GM11168 (cell line): Measurements from ENCODE around the gene UBTF.

Experiments
- in situ Hi-C: fragments of 300-500 bp; cut with MboI; formaldehyde crosslinking; loops from one replicate; pipeline ENCODE4 v1.12.0; 2022; ENCODE audit warnings: low sequenced_read_pairs; ENCODE audit not compliant: unreplicated experiment

The UBTF gene

GRCh38 chr17:44178133-44178532, 41.3 kb downstream of the UBTF start:
- in situ Hi-C loops = no loop called here

GRCh38 chr17:44177640-44178039, 41.8 kb downstream of the UBTF start:
- in situ Hi-C loops = no loop called here

- in situ Hi-C loops = no loop called here
These were observed 42.6 kb downstream of the UBTF start for GRCh38 chr17:44176671-44177501.

- in situ Hi-C loops = no loop called here
These were observed 43.2 kb downstream of the UBTF start for GRCh38 chr17:44176257-44176656.

- in situ Hi-C loops = no loop called here
These were observed 45.0 kb downstream of the UBTF start for GRCh38 chr17:44174427-44174826.

DNA sequence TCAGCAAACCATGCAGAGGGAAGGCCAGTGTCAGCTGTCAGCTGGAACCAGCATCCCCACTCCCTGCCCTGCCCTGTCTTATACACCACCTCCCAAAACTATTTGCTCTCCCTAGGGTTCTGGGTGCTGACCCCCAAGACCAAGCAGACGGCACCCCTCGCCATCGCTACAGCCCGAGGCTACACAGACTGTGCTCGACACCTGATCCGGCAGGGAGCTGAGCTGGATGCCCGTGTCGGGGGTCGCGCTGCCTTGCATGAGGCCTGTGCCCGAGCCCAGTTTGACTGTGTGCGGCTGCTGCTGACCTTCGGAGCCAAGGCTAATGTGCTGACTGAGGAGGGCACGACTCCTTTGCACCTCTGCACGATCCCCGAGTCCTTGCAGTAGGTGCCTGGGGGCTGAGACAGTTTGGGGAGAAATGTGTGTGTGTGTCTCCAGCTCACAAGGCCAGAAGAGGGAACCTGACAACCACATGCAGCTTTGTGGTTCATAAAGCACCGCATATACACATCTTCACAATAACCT, 47.5 kb downstream of the UBTF start:
- in situ Hi-C loops = no loop called here

DNA sequence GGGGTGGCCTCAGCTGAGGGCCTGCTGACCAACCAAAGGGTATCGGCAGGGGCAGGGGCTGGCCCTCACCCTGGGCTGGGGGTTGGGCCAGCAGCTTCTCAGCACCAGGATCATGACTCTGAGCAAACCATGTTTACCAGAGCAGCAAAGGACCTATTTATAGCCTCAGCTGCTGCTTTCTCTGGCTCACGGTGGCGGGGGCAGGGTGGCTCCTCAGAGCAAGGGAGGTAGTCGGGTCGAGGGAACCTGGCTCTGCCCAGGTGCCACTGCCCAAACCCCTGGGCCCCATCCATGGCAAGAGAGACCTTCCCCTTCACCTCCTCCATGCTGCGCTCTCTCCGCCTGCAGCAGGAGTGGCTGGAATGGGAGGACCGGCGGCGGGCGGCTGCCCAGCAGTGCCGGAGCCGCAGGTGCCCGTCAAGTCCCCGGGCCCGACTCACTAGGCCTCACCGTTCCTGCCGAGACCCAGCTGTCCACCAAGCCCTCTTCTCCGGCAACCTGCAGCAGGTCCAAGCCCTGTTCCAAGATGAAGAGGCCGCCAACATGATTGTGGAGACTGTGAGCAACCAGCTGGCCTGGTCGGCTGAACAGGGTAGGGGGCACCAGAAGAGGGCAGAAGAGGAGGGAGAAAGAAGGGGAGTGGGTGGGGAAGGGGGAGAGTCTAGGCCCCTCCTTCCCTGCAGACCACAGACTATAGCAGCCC, 48.8 kb downstream of the UBTF start, which contains the start of gene ASB16:
ASB16 (plus strand) TSS at position 206 of the 703 bp plus-strand sequence; CDS start at position 292, 86 bp downstream.
- in situ Hi-C loops = no loop called here

GRCh38 chr17:44170135-44170498, 49.4 kb downstream of the UBTF start:
- in situ Hi-C loops = no loop called here

GRCh38 chr17:44167181-44167861, 52.2 kb downstream of the UBTF start:
- in situ Hi-C loops = no loop called here

DNA sequence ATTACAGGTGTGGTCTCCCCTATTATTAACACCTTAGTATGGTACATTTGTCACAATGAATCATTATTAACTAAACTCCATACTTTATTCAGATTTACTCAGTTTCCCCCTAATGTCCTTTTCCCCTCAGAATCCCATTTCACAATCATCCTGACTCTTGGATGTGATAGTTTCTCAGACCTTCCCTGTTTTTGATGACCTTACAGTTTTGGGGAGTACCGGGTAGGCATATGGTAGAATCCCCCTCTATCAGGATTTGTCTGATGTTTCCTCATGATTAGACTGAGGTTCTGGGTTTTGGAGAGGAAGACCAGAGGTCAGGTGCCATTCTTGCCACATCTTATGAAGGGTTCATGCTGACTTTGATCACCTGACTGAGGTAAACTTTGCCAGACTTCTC, 55.0 kb downstream of the UBTF start:
- in situ Hi-C loops = no loop called here

DNA sequence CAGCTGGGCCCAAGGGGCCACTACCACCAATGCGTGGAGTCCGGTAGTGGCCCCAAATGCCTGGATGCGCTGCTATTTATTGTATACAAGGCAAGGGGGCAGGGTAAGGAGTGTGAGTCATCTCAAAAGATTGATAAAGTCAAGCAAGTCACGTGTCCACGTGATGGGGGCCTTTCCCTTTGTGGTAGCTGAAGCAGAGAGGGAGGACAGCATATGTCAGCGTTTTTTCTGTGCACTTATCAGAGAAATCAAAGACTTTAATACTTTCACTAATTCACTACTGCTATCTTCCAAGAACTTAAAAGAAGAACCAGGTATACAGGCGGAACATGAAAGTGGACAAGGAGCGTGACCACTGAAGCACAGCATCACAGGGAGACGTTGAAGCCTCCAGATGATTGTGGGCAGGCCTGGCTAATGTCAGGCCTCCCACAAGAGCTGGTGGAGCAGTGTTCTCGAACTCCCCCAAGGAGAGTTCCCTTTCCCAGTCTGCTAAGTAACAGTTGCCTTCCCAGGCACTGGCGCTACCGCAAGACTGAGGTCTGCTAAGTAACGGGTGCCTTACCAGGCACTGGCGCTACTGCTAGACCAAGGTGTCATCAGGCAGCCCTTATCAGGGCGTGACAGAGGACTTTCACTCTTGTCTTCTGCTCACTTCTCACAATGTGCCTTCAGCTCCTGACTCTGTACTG, 59.8 kb downstream of the UBTF start:
- in situ Hi-C loops = no loop called here

DNA sequence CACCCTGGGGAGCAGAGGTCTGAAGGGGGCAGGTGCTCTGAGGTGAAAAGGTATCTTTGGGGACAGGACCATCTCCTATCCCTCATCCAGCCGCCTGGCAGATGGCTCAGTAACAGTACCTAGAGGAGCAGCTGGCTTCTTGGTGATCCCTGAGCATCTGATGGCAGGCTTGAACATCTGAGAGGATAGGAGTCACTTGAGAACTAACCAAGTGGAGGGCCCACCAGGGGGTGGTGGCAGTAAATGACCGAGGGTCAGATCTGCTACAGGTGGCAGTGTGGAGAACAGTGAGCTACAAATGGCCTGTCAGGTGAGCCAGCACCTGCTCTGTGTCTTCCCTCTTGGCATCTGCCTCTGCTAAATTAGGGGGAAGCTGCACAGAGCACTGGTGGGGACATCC, 64.0 kb downstream of the UBTF start:
- in situ Hi-C loops = no loop called here
